K562 (cell line): Measurements from ENCODE around the gene ANGEL2. TPM values are rescaled to one million over a fixed set of nuclear protein-coding genes. Genes with fewer than 3 reads are reported as not detected.

Experiments used
- CCAR2 ChIP-seq: fragments of 200-400 bp; formaldehyde crosslinking; IDR thresholded peaks from 2 replicates; pipeline ENCODE4 v1.6.1; 2017; ENCODE audit warnings: mild to moderate bottlenecking, low read depth, low read length
- ETS2 ChIP-seq: IDR thresholded peaks from 2 replicates; pipeline ENCODE4 v1.6.1; 2016; ENCODE audit warnings: borderline replicate concordance, missing genetic modification characterization, mild to moderate bottlenecking, moderate library complexity, missing compliant biosample characterization; ENCODE audit not compliant: poor library complexity, severe bottlenecking
- GATAD2B ChIP-seq: fragments of 450-650 bp; IDR thresholded peaks from 2 replicates; pipeline ENCODE4 v1.6.1; 2017; ENCODE audit warnings: mild to moderate bottlenecking, borderline replicate concordance
- KLF1 ChIP-seq: fragments of 450-650 bp; IDR thresholded peaks from 2 replicates; pipeline ENCODE4 v1.6.1; 2016; ENCODE audit warnings: missing genetic modification characterization, missing compliant biosample characterization
- MGA ChIP-seq: fragments of 450-650 bp; IDR thresholded peaks from 2 replicates; pipeline ENCODE4 v1.6.1; 2016; ENCODE audit warnings: mild to moderate bottlenecking, moderate library complexity
- NCOA1 ChIP-seq: fragments of 450-650 bp; IDR thresholded peaks from 2 replicates; pipeline ENCODE4 v1.6.1; 2016; ENCODE audit warnings: low read depth
- NCOA4 ChIP-seq: fragments of 450-650 bp; IDR thresholded peaks from 2 replicates; pipeline ENCODE4 v1.6.1; 2018; ENCODE audit warnings: mild to moderate bottlenecking; ENCODE audit not compliant: partially characterized antibody
- PML ChIP-seq: IDR thresholded peaks from 2 replicates; pipeline ENCODE4 v1.6.1; 2012; ENCODE audit warnings: low read length, inconsistent platforms
- RBM14 ChIP-seq: fragments of 200-400 bp; formaldehyde crosslinking; IDR thresholded peaks from 2 replicates; pipeline ENCODE4 v1.6.1; 2018; ENCODE audit warnings: low read depth, mild to moderate bottlenecking, low read length, moderate library complexity, borderline replicate concordance; ENCODE audit not compliant: insufficient read depth
- ZNF551 ChIP-seq: fragments of 250-450 bp; sonication (Bioruptor Pico); IDR thresholded peaks from 2 replicates; pipeline ENCODE4 v1.5.0; 2021; ENCODE audit warnings: mild to moderate bottlenecking, moderate library complexity
- polyA plus RNA-seq, 8 experiments: library from polyadenylated mRNA; depleted of rRNA in 4 of 8; stranded (reverse) in 5 of 8; unstranded in 3 of 8; fragments of >200 nt; fragmentation: Nextera tagmentation in 2 of 8; fragmentation: Illumina TruSeq in 1 of 8; extraction: Ambion mirVana in 2 of 8; extraction: Trizol in 1 of 8; gene quantifications; 2 replicates each; pipeline versions ENCODE4 v1.2.1 to v1.2.3, GENCODE V29; 2011 to 2014; ENCODE audit warnings: inconsistent platforms in 1 of 8, missing spikeins in 1 of 8
- total RNA-seq, 7 experiments: library from RNA; depleted of rRNA in 6 of 7; stranded (reverse); fragments of >200 nt in 6 of 7; fragmentation: Illumina TruSeq in 2 of 7; extraction: Trizol in 2 of 7; gene quantifications; 2 replicates each; pipeline versions ENCODE4 v1.2.1 to v1.2.3, GENCODE V29; 2011 to 2021; ENCODE audit warnings: low replicate concordance in 1 of 7
- TF ChIP-seq, protein P1 (sequence below), 2 experiments: fragments of 450-650 bp in 1 of 2; sonication (generic) in 1 of 2; formaldehyde crosslinking; conservative IDR thresholded peaks; 2 replicates each; pipeline versions ENCODE4 v1.4.0 to v1.8.1; 2020 to 2022; ENCODE audit warnings: mild to moderate bottlenecking in 1 of 2, missing genetic modification reagents in 1 of 2
- TF ChIP-seq, protein P2 (sequence below), 3 experiments: IDR thresholded peaks in 2 of 3; conservative IDR thresholded peaks in 1 of 3; 2 replicates each; pipeline ENCODE4 v1.5.1; 2011 to 2012; ENCODE audit warnings: low read length in 3 of 3, mild to moderate bottlenecking in 3 of 3, control low read depth in 2 of 3, improper control_type of control experiment in 1 of 3, inconsistent platforms in 1 of 3, low read depth in 1 of 3, mixed read lengths in 1 of 3, moderate library complexity in 1 of 3; ENCODE audit not compliant: insufficient read depth in 2 of 3

The ANGEL2 gene
- total and polyA plus RNA-seq, 9 of the 15 experiments (the other 6 are each of a cell fraction or from before 2014, with no cell fraction given): 6.8 to 34.6 (median 26.2) TPM

- TF ChIP-seq, protein P1, sequence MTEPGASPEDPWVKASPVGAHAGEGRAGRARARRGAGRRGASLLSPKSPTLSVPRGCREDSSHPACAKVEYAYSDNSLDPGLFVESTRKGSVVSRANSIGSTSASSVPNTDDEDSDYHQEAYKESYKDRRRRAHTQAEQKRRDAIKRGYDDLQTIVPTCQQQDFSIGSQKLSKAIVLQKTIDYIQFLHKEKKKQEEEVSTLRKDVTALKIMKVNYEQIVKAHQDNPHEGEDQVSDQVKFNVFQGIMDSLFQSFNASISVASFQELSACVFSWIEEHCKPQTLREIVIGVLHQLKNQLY (CRISPR knock-in tag; conservative IDR thresholded peaks at IDR 0.05): no peak
- no peak for TF ChIP-seq ZNF551
- no peak for TF ChIP-seq CCAR2
- no peak for TF ChIP-seq RBM14
- peak; percentile 80 for TF ChIP-seq MGA
- TF ChIP-seq NCOA1: no peak
- TF ChIP-seq, protein P2, sequence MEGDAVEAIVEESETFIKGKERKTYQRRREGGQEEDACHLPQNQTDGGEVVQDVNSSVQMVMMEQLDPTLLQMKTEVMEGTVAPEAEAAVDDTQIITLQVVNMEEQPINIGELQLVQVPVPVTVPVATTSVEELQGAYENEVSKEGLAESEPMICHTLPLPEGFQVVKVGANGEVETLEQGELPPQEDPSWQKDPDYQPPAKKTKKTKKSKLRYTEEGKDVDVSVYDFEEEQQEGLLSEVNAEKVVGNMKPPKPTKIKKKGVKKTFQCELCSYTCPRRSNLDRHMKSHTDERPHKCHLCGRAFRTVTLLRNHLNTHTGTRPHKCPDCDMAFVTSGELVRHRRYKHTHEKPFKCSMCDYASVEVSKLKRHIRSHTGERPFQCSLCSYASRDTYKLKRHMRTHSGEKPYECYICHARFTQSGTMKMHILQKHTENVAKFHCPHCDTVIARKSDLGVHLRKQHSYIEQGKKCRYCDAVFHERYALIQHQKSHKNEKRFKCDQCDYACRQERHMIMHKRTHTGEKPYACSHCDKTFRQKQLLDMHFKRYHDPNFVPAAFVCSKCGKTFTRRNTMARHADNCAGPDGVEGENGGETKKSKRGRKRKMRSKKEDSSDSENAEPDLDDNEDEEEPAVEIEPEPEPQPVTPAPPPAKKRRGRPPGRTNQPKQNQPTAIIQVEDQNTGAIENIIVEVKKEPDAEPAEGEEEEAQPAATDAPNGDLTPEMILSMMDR (IDR thresholded peaks at IDR 0.05 in 2 of 3, conservative IDR thresholded peaks at IDR 0.05 in 1 of 3; ENCODE audit: insufficient read depth in 2 of 3, low read depth in 1 of 3, low read length in 3 of 3): peak; percentile 39 to 58 (median 53)
- TF ChIP-seq NCOA4: no peak
- TF ChIP-seq PML: no peak
- no peak for TF ChIP-seq GATAD2B
- no peak for TF ChIP-seq ETS2 (tag)
- no peak for TF ChIP-seq KLF1 (tag)
Observed at GRCh38 chr1:212980123-212980785, 35.4 kb downstream of the ANGEL2 start (continued).
